H7 (cell line): ENCODE data around the gene CFAP52. TPM values are rescaled to one million over a fixed set of nuclear protein-coding genes. Genes with fewer than 3 reads are reported as not detected.

Source experiments
- DNase-seq: peaks from one replicate; pipeline ENCODE4 v3.0.0; 2012
- H3K27me3 ChIP-seq: 2 replicates; pipeline ENCODE4 v1.6.0; 2011; ENCODE audit warnings: mild to moderate bottlenecking, low read length; ENCODE audit not compliant: control insufficient read depth, insufficient read depth
- H3K36me3 ChIP-seq: replicated peaks from 2 replicates; pipeline ENCODE4 v1.5.1; 2011; ENCODE audit warnings: low read length; ENCODE audit not compliant: control insufficient read depth, insufficient read depth
- H3K4me3 ChIP-seq: 2 replicates; pipeline ENCODE4 v1.5.1; 2011; ENCODE audit warnings: low read depth, mild to moderate bottlenecking, control low read depth, low read length, moderate library complexity; ENCODE audit not compliant: insufficient read depth
- total RNA-seq: library from RNA; depleted of rRNA; stranded (reverse); fragments of >200 nt; shearing (Covaris generic); gene quantifications from 2 replicates; pipeline ENCODE4 v1.2.3, GENCODE V29; 2014; rRNA removed

CFAP52 gene
- total RNA-seq, 1 experiment from 2014 or later, result not detected

DNA sequence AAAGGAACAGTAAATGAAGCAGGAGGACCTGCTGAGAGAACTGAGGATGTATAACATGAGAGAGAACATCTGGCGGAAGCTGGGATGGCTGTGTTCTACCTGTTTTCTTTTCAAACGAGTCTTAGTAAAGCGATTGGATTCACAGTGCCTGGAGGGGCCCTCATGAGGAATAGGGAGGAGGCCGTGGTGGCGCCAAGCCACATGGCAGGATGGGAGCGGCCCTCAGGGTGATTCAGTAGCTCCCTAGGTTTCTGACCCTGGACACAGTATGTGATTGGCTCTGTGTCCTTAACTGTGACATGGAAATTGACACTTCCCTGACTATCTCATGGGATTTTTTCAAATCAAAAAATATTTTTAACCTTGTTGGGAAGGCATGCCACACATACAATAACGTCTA lies 101.0 kb downstream of the CFAP52 start:
- Histone ChIP-seq H3K4me3 (no peak overlapping the region), H3K27me3 (no peaks in the 10 kb centered on the region), H3K36me3 (no peaks in the 10 kb centered on the region; the same call in none of the 2 replicates)
- DNase-seq, result no peak

DNA sequence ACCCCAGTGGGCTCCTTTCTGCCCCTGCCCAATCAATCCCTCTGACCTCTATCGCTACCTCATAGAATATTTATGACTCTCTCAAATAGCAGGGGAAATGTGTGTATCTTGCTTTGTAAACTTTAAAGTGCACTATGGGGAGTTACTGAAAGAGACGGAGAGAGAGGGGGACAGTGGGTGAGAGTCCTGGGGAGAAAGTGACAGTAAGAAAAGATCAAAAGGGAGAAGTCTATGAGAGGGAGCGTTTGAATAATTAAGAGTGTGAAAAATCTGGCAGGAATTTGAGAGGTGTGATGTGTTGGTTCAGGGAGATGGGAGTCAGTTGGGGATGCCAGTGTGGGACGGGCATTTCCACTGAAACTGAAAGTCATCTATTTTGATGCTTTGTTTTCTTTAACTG lies 101.5 kb downstream of the CFAP52 start:
- no peak for DNase-seq
- Histone ChIP-seq H3K36me3 (no peaks in the 10 kb centered on the region; the same call in none of the 2 replicates), H3K4me3 (no peak overlapping the region), H3K27me3 (no peaks in the 10 kb centered on the region)

DNA sequence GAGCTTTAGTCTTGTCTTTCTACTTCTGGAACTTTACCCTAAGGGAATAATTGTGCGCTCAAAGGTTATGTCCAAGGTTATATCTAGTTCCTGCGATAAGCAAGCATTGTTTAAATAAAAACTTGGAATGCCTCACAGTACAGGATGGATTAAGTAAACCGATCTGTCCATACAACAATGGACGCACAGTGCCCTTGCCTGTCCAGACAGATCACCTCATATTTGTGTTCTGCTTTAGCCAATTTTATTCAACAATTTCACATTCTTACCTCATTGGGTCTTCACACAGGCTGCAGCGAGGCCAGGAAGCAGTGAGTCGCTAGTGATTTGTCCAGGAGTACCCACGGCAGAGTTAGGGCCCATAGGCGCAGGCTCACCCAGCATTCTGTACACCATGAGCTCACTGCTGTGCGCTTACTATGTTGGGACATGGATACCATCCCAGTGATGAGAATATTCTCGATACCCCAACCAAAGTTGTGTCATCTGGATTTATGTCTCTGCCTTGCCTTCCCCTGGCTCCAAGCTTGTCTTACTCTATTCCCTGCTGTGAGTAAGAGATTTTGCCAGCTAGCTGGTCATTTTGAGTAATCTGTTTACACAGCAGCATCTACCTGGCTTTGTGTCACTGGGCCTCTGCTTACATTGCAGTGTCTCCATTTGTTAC lies 108.6 kb downstream of the CFAP52 start:
- no peaks in the 10 kb centered on the region for H3K27me3 ChIP-seq
- no peak for DNase-seq
- no peak overlapping the region for H3K4me3 ChIP-seq
- H3K36me3 ChIP-seq, result no peaks in the 10 kb centered on the region; the same call in none of the 2 replicates

Other genes with a start within 250 kb of the CFAP52 start
- 51.8 and 63.1 TPM in 2 replicates for gene STX8, start 822 bp upstream of the CFAP52 start, total RNA-seq
- gene USP43, start 68.9 kb downstream of the CFAP52 start, total RNA-seq, result 4.5 and 5.0 TPM in 2 replicates
- gene DHRS7C, start 214.9 kb downstream of the CFAP52 start, total RNA-seq, result not detected in 2 replicates
- gene GSG1L2, start 245.4 kb downstream of the CFAP52 start, total RNA-seq, result not detected in 2 replicates
- gene GLP2R, start 249.3 kb downstream of the CFAP52 start, total RNA-seq, result not detected in 2 replicates